Ishikawa (cell line): Measurements from ENCODE around the gene COP1.

Experiments
- NFIC ChIP-seq: IDR thresholded peaks from 2 replicates; pipeline ENCODE4 v1.6.1; 2012
- TAF1 ChIP-seq: IDR thresholded peaks from 2 replicates; pipeline ENCODE4 v1.6.1; 2012; ENCODE audit warnings: low read depth, mild to moderate bottlenecking
- TEAD4 ChIP-seq: IDR thresholded peaks from 2 replicates; pipeline ENCODE4 v1.6.1; 2012

GRCh38 chr1:175935566-175936115, 271.4 kb downstream of the COP1 start:
- TF ChIP-seq TAF1 (no peak), NFIC (no peak), TEAD4 (no peak)
